ENCODE results near the gene MOAP1. TPM values are rescaled to one million over a fixed set of nuclear protein-coding genes. Genes with fewer than 3 reads are reported as not detected.
A peak's percentile ranks its signal among the peaks of the same experiment; 100 is the strongest.

MOAP1 gene
- total and polyA plus RNA-seq, 9 donors, result 20.5 to 41.4 (median 29.4) TPM

DNA sequence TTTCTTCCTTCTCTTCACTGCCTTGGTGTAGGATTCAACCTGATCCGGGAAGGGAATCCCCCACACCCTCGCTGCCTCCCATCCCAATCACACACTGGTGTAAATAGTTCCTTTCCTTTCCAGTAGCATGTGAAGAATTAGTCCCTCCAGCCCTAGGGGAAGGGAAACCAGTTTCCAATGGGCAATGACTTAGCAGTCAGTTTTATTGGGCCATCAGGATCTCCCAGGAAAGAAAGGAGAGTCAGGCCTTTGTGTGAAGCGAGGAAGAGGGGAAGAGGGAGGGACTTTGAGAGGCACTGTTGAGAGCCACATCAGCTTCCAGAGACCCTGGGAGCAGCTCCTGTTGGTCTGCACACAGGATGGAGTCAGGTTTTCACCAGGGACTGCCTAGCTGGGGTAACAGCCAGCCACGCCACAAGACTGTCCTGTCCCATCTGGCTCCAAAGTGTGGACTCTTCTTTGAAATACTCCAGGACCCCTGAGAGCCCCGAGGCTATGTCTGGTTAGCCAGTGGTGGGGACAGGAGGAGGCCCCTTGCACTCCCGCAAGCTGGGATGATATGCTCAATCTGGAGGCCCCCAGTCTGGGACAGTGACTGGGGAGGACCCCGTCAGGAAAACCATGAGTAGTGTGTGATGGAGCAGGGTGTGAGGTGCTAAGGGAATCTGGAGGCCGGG is 27.9 kb downstream of the MOAP1 start:
- intact Hi-C loops (cut with DNase I), result no loop called here
- H3K4me3 ChIP-seq, result no peak overlapping the region
- no peak overlapping the region for H3K27ac ChIP-seq
- DNase-seq, result no peak
- TF ChIP-seq POLR2A (IDR thresholded peaks at IDR 0.05), result no peak
- no peak for TF ChIP-seq EP300 (IDR thresholded peaks at IDR 0.05)
- TF ChIP-seq, protein P1, sequence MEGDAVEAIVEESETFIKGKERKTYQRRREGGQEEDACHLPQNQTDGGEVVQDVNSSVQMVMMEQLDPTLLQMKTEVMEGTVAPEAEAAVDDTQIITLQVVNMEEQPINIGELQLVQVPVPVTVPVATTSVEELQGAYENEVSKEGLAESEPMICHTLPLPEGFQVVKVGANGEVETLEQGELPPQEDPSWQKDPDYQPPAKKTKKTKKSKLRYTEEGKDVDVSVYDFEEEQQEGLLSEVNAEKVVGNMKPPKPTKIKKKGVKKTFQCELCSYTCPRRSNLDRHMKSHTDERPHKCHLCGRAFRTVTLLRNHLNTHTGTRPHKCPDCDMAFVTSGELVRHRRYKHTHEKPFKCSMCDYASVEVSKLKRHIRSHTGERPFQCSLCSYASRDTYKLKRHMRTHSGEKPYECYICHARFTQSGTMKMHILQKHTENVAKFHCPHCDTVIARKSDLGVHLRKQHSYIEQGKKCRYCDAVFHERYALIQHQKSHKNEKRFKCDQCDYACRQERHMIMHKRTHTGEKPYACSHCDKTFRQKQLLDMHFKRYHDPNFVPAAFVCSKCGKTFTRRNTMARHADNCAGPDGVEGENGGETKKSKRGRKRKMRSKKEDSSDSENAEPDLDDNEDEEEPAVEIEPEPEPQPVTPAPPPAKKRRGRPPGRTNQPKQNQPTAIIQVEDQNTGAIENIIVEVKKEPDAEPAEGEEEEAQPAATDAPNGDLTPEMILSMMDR (IDR thresholded peaks at IDR 0.05), result no peak
- 65 to 82% (median 76%) methylated on average over 8 of the region's 8 CpGs for WGBS, 3 donors
- no peaks in the 10 kb centered on the region for H3K36me3 ChIP-seq
- H3K4me1 ChIP-seq (ENCODE audit: insufficient read depth), result no peaks in the 10 kb centered on the region
- no peaks in the 10 kb centered on the region for H3K9me3 ChIP-seq
- no peaks in the 10 kb centered on the region for H3K27me3 ChIP-seq

DNA sequence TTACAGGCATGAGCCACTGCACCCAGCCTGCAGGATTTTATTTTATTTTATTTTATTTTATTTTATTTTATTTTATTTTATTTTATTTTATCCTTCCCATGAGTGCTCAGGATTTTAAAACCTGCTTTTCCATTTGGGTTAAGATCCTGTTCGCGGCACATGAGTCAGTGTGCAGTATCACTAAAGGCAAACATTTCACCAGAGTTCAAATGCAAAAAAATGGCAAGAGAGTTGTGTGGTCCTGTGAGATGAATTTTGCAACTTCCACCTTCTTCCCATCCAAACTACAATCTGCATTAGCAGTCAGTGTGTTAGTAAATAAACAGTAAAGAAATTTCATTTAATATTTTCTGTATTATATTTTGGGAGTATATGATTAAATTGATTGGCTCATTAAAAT is 29.0 kb downstream of the MOAP1 start:
- intact Hi-C loops (cut with DNase I), result no loop called here
- WGBS, 3 donors, result 60 to 77% (median 70%) methylated on average over 2 of the region's 2 CpGs
- no peak for DNase-seq
- H3K36me3 ChIP-seq, result no peaks in the 10 kb centered on the region
- no peaks in the 10 kb centered on the region for H3K27me3 ChIP-seq
- TF ChIP-seq EP300 (IDR thresholded peaks at IDR 0.05) (no peak), POLR2A (IDR thresholded peaks at IDR 0.05) (no peak)
- TF ChIP-seq, protein P1 (IDR thresholded peaks at IDR 0.05), result no peak
- H3K4me3 ChIP-seq, result no peak overlapping the region
- peaks cover 2% of the 10 kb centered on the region for H3K4me1 ChIP-seq (ENCODE audit: insufficient read depth)
- H3K9me3 ChIP-seq, result no peaks in the 10 kb centered on the region
- no peak overlapping the region for H3K27ac ChIP-seq

DNA sequence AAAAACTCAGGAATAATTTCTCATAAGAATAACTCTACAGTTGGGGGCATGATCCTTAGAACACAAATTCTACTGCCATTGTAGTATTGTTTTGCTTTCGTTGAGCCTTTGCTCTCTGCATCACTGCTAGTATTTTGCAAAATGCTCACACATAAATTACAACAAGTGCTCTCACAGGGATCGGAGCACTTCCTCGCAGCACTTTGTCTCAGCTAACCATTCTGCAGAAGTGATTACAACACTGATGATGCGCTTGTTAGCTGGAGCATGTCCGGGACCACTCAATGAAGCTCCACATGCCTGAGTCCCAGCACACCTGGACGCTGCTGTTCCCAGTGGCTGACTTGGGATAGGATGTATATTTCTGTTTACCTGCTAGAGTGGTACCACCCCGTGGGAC is 31.6 kb downstream of the MOAP1 start:
- no peaks in the 10 kb centered on the region for H3K9me3 ChIP-seq
- peaks cover 6% of the 10 kb centered on the region for H3K4me1 ChIP-seq (ENCODE audit: insufficient read depth)
- intact Hi-C loops (cut with DNase I), result no loop called here
- H3K36me3 ChIP-seq, result no peaks in the 10 kb centered on the region
- no peak overlapping the region for H3K27ac ChIP-seq
- WGBS, 3 donors, result 68 to 80% (median 77%) methylated on average over 7 of the region's 7 CpGs
- H3K27me3 ChIP-seq, result no peaks in the 10 kb centered on the region
- TF ChIP-seq, protein P1 (IDR thresholded peaks at IDR 0.05), result no peak
- TF ChIP-seq POLR2A (IDR thresholded peaks at IDR 0.05), result no peak
- TF ChIP-seq EP300 (IDR thresholded peaks at IDR 0.05), result no peak
- no peak overlapping the region for H3K4me3 ChIP-seq
- no peak for DNase-seq

DNA sequence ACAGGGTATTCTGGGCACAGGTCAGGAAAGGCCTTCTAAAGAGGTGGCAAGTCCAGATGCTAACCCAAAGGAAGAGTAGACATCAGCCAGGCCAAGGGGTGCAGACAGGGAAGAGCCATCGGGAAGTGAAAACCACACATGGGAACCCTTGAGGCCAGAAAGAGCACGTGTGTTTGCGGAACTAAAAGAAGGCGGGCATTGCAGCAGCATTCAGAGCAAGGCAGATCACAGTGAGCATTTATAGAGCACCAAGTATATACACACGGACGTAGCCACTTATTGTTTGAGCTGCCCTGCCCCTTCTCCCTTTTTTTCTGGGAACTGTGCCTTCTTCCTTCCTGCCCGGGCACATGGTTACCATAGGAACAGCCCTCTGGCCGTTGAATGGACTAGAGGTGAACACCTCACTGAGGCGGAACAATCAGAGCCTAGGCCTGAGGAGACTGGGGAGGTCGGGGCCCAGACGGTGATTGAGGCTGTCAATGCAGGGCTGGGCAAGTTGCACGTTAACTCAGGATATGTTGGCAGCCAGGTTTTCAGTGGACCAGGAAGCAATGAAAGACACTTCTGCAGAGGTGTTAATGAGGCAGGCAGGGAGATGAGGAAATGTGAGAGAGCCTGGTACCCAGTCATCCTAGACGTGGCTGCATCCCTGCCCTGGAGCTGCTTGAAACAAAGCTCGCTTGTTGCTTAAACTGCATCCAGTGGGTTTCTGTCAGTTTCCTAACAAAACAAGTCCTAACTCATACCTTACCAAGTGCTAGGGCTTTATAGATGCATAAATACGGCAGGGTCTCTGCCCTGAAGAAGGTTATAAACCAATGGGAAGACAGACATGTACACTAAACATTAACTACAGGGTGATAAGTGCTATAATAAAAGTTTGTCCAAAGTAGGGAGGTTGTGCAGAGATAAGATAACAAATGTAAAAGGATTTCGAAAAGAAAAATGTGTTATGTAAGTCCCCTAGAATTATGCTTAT is 34.2 kb downstream of the MOAP1 start:
- no peak for DNase-seq
- Histone ChIP-seq H3K9me3 (no peaks in the 10 kb centered on the region), H3K4me3 (no peak overlapping the region), H3K27ac (peak overlapping the region in 1 of 2 donors; percentile 55), H3K4me1 (ENCODE audit: insufficient read depth) (peaks cover 6% of the 10 kb centered on the region), H3K36me3 (no peaks in the 10 kb centered on the region), H3K27me3 (no peaks in the 10 kb centered on the region)
- TF ChIP-seq, protein P1 (IDR thresholded peaks at IDR 0.05), result no peak
- TF ChIP-seq POLR2A (IDR thresholded peaks at IDR 0.05) (no peak), EP300 (IDR thresholded peaks at IDR 0.05) (no peak)
- WGBS, 3 donors, result 48 to 58% (median 57%) methylated on average over 16 of the region's 16 CpGs
- intact Hi-C loops (cut with DNase I), result no loop called here

Measured in ovary (tissue), 9 donors.